HCT116 (cell line): ENCODE measurements around the gene CCNC. TPM values are rescaled to one million over a fixed set of nuclear protein-coding genes. Genes with fewer than 3 reads are reported as not detected.

ENCODE experiments used
- ATAC-seq: fragments of 200-7000 bp; cut with Tn5 transposase; 2 replicates; pipeline ENCODE4 v1.9.1; 2020; ENCODE audit warnings: mild to moderate bottlenecking, moderate library complexity
- BruUV-seq: library from RNA; stranded (reverse); fragments of 400-500 nt; replicated peaks from 2 replicates; lab custom pipeline; 2021; lab: Mats Ljungman, UMichigan
- CTCF ChIA-PET: fragments of 300-600 bp; sonication (Branson Sonifier 250); formaldehyde crosslinking; loops from one replicate; lab custom pipeline; 2021; ENCODE audit warnings: antibody characterized with exemption; lab: Charles Lee
- POLR2A ChIA-PET: fragments of 300-600, 350-600 bp; sonication (Branson Sonifier 250); formaldehyde crosslinking; loops from one replicate; lab custom pipeline; 2021; ENCODE audit warnings: antibody characterized with exemption; lab: Charles Lee
- RAD21 ChIA-PET, 2 experiments: fragments of 300-600 bp; sonication (Branson Sonifier 250); formaldehyde crosslinking; loops; one replicate each; lab custom pipeline; 2023; ENCODE audit warnings: low total read pairs in 2 of 2; ENCODE audit not compliant: uncharacterized antibody in 2 of 2, unreplicated experiment in 2 of 2, low non-redundant PET in 1 of 2; lab: Charles Lee
- DNase-seq: peaks from one replicate; pipeline ENCODE4 v3.0.0-alpha.2; 2010; ENCODE audit warnings: low read depth, low spot score
- H2AFZ ChIP-seq: fragments of 200-600 bp; shearing (Covaris generic), sonication (generic); 2 replicates; pipeline ENCODE4 v1.6.1; 2017; ENCODE audit warnings: low read depth, mixed run types, mixed read lengths, antibody characterized with exemption, low read length; ENCODE audit not compliant: poor library complexity, severe bottlenecking
- H3K27ac ChIP-seq: 2 replicates; pipeline ENCODE4 v1.5.1; 2012; ENCODE audit warnings: low read depth, low read length
- H3K27me3 ChIP-seq: fragments of 200-600 bp; sonication (generic); 2 replicates; pipeline ENCODE4 v1.6.1; 2016; ENCODE audit warnings: mixed run types, low read length, mixed read lengths; ENCODE audit not compliant: insufficient read depth
- H3K36me3 ChIP-seq, 2 experiments: fragments of 200-500 bp in 1 of 2; fragments of 200-600 bp in 1 of 2; sonication (Bioruptor generic) in 1 of 2; sonication (generic) in 1 of 2; 2 replicates each; pipeline versions ENCODE4 v1.5.1 to v1.6.1; 2014 to 2016; ENCODE audit warnings: low read length in 2 of 2, inconsistent platforms in 1 of 2, mixed read lengths in 1 of 2, mixed run types in 1 of 2; ENCODE audit not compliant: insufficient read depth in 2 of 2, control insufficient read depth in 1 of 2
- H3K4me1 ChIP-seq, 2 experiments: fragments of 200-600 bp in 1 of 2; sonication (generic) in 1 of 2; 2 replicates each; pipeline versions ENCODE4 v1.5.1 to v1.6.1; 2012 to 2017; ENCODE audit warnings: low read length in 2 of 2, inconsistent platforms in 1 of 2, mild to moderate bottlenecking in 1 of 2, mixed read lengths in 1 of 2, mixed run types in 1 of 2, moderate library complexity in 1 of 2; ENCODE audit not compliant: insufficient read depth in 2 of 2, control insufficient read depth in 1 of 2
- H3K4me2 ChIP-seq: fragments of 200-600 bp; sonication (generic); 2 replicates; pipeline ENCODE4 v1.6.1; 2017; ENCODE audit warnings: mixed run types, low read length, mixed read lengths
- H3K4me3 ChIP-seq, 2 experiments: fragments of 200-600 bp in 1 of 2; sonication (generic) in 1 of 2; replicated peaks in 1 of 2; 2 replicates each; pipeline ENCODE4 v1.5.1; 2011 to 2016; ENCODE audit warnings: low read length in 2 of 2, control low read depth in 1 of 2, low read depth in 1 of 2, mild to moderate bottlenecking in 1 of 2, mixed read lengths in 1 of 2, mixed run types in 1 of 2
- H3K79me2 ChIP-seq: fragments of 200-600 bp; sonication (generic); 2 replicates; pipeline ENCODE4 v1.6.1; 2017; ENCODE audit warnings: mild to moderate bottlenecking, mixed run types, low read length, moderate library complexity, mixed read lengths; ENCODE audit not compliant: insufficient read depth
- H3K9ac ChIP-seq: fragments of 200-600 bp; sonication (generic); 2 replicates; pipeline ENCODE4 v1.6.1; 2016; ENCODE audit warnings: low read length, mixed read lengths
- H3K9me2 ChIP-seq: fragments of 200-600 bp; sonication (generic), shearing (Covaris generic); 2 replicates; pipeline ENCODE4 v1.6.1; 2017; ENCODE audit warnings: mixed run types, mild to moderate bottlenecking, moderate library complexity; ENCODE audit not compliant: insufficient read depth
- H3K9me3 ChIP-seq, 2 experiments: fragments of 200-500 bp in 1 of 2; fragments of 200-600 bp in 1 of 2; sonication (Bioruptor generic) in 1 of 2; sonication (generic) in 1 of 2; 2 replicates each; pipeline ENCODE4 v1.6.1; 2014 to 2017; ENCODE audit warnings: low read length in 2 of 2, mixed read lengths in 2 of 2, inconsistent platforms in 1 of 2, low read depth in 1 of 2, mild to moderate bottlenecking in 1 of 2, mixed run types in 1 of 2, moderate library complexity in 1 of 2; ENCODE audit not compliant: control insufficient read depth in 1 of 2, insufficient read depth in 1 of 2
- H4K20me1 ChIP-seq: fragments of 200-600 bp; sonication (generic), shearing (Covaris generic); 2 replicates; pipeline ENCODE4 v1.6.1; 2017; ENCODE audit warnings: mixed run types, mild to moderate bottlenecking, moderate library complexity; ENCODE audit not compliant: insufficient read depth
- ELF1 ChIP-seq: IDR thresholded peaks from 2 replicates; pipeline ENCODE4 v1.6.1; 2012; ENCODE audit warnings: low read depth, borderline replicate concordance
- FOSL1 ChIP-seq: IDR thresholded peaks from 2 replicates; pipeline ENCODE4 v1.6.1; 2012; ENCODE audit warnings: low read depth
- POLR2A ChIP-seq: IDR thresholded peaks from 2 replicates; pipeline ENCODE4 v1.7.0; 2011; ENCODE audit warnings: borderline replicate concordance; ENCODE audit not compliant: insufficient read depth, insufficient read length; ENCODE audit errors: extremely low read depth
- POLR2AphosphoS5 ChIP-seq: IDR thresholded peaks from 2 replicates; pipeline ENCODE4 v1.6.1; 2011; ENCODE audit warnings: mild to moderate bottlenecking, low read depth, low read length, moderate library complexity
- SP1 ChIP-seq: IDR thresholded peaks from 2 replicates; pipeline ENCODE4 v1.6.1; 2012; ENCODE audit warnings: low read depth
- SRF ChIP-seq: IDR thresholded peaks from 2 replicates; pipeline ENCODE4 v1.6.1; 2012; ENCODE audit warnings: low read depth
- YY1 ChIP-seq: IDR thresholded peaks from 2 replicates; pipeline ENCODE4 v1.6.1; 2011; ENCODE audit warnings: low read length, low read depth, moderate library complexity, mild to moderate bottlenecking; ENCODE audit not compliant: insufficient replicate concordance; ENCODE audit errors: extremely low read depth
- ZFX ChIP-seq: fragments of 450-650 bp; IDR thresholded peaks from 2 replicates; pipeline ENCODE4 v1.6.1; 2017
- intact Hi-C: fragments of 100-400 bp; cut with micrococcal nuclease; formaldehyde crosslinking; loops from 2 replicates; pipeline ENCODE4 v1.10.0; 2022
- total RNA-seq: library from RNA; stranded (reverse); gene quantifications from one replicate; pipeline ENCODE4 v1.2.1, GENCODE V29; 2021; ENCODE audit not compliant: unreplicated experiment
- TF ChIP-seq, protein P1 (sequence below): IDR thresholded peaks from 2 replicates; pipeline ENCODE4 v1.6.1; 2011; ENCODE audit warnings: mild to moderate bottlenecking, low read length, moderate library complexity; ENCODE audit not compliant: insufficient replicate concordance; ENCODE audit errors: extremely low read depth
- TF ChIP-seq, protein P2 (sequence below): IDR thresholded peaks from 2 replicates; pipeline ENCODE4 v1.6.1; 2012

The CCNC gene
- total RNA-seq, 1 experiment from 2014 or later: 78.5 TPM

GRCh38 chr6:99608059-99608885, 39.8 kb upstream of the CCNC start:
- Histone ChIP-seq H4K20me1 (no peaks in the 10 kb centered on the region), H3K27me3 (no peaks in the 10 kb centered on the region), H2AFZ (no peak overlapping the region), H3K9ac (no peak overlapping the region), H3K4me2 (no peak overlapping the region), H3K79me2 (no peaks in the 10 kb centered on the region), H3K27ac (no peak overlapping the region), H3K9me3 (no peaks in the 10 kb centered on the region), H3K4me3 (no peak overlapping the region), H3K36me3 (no peaks in the 10 kb centered on the region), H3K4me1 (no peaks in the 10 kb centered on the region), H3K9me2 (no peaks in the 10 kb centered on the region)
- no TSS peak for BruUV-seq
- POLR2A ChIA-PET: no interaction called here
- RAD21 ChIA-PET: no interaction called here
- no peak for DNase-seq
- no peak for ATAC-seq
- intact Hi-C loops: no loop called here
- CTCF ChIA-PET: no interaction called here
- TF ChIP-seq, protein P1, sequence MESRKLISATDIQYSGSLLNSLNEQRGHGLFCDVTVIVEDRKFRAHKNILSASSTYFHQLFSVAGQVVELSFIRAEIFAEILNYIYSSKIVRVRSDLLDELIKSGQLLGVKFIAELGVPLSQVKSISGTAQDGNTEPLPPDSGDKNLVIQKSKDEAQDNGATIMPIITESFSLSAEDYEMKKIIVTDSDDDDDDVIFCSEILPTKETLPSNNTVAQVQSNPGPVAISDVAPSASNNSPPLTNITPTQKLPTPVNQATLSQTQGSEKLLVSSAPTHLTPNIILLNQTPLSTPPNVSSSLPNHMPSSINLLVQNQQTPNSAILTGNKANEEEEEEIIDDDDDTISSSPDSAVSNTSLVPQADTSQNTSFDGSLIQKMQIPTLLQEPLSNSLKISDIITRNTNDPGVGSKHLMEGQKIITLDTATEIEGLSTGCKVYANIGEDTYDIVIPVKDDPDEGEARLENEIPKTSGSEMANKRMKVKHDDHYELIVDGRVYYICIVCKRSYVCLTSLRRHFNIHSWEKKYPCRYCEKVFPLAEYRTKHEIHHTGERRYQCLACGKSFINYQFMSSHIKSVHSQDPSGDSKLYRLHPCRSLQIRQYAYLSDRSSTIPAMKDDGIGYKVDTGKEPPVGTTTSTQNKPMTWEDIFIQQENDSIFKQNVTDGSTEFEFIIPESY: no peak
- TF ChIP-seq, protein P2, sequence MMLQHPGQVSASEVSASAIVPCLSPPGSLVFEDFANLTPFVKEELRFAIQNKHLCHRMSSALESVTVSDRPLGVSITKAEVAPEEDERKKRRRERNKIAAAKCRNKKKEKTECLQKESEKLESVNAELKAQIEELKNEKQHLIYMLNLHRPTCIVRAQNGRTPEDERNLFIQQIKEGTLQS: no peak
- TF ChIP-seq FOSL1: no peak
- TF ChIP-seq SP1: no peak
- TF ChIP-seq POLR2A: no peak
- no peak for TF ChIP-seq POLR2AphosphoS5
- TF ChIP-seq ZFX: no peak
- no peak for TF ChIP-seq SRF
- no peak for TF ChIP-seq ELF1
- TF ChIP-seq YY1: no peak
